Astrocyte of the spinal cord (primary cell): Measurements from ENCODE around the gene DSC3.
A peak's percentile ranks its signal among the peaks of the same experiment; 100 is the strongest.

Experiments used
- DNase-seq: peaks from one replicate; pipeline ENCODE4 v3.0.0; 2011; ENCODE audit warnings: low read depth, low spot score
- H3K4me3 ChIP-seq: 2 replicates; pipeline ENCODE4 v1.5.1; 2011; ENCODE audit warnings: low read depth, mild to moderate bottlenecking, low read length, moderate library complexity
- in situ Hi-C: cut with HindIII; loops from 2 replicates; pipeline ENCODE4 v1.10.0; 2017; ENCODE audit warnings: low sequenced_read_pairs
- TF ChIP-seq, protein P1 (sequence below): IDR thresholded peaks from 2 replicates; pipeline ENCODE4 v1.5.1; 2012; ENCODE audit warnings: low read depth, mild to moderate bottlenecking, low read length, inconsistent platforms

Gene DSC3

DNA sequence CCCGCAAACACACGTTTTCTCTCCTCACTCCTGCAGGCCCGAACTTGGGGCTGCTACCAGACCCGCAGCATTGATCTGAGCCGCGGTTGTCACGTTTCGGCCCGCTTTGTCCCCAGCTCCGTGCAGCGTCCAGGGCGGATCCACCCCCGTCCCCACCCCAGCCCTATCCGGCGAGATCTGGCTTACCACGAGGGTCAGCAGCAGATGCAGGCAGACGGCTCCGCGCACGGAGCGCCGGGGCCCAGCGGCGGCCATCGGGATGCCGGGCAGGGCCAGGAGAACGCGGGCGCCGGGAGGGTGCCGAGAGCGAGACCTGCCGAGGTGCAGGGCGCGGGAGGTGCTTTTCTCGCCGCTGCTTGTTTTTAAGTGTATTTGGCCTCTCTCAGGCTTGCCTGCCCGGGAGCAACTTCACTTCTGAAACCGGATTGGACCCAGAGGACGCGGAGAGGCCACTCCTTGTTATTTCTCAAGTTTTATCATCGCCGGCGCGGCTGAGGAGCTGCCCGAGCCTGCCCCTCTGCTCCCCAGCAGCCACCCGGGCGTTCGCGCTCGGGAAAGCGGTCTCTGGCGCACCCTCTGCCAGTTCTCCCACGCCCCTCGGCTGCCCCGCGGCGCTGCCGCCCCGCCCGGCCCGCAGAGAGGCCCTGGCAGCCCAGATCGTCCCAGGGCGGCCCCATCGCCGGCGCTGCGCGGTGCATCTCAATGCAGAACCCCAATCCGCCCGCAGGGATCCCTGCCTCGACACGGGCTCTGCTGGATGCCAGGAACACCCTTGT is at the start of gene DSC3:
DSC3 (minus strand) TSS at position 337 of the 776 bp plus-strand sequence; CDS start at position 255, 82 bp downstream.
- in situ Hi-C loops: no loop called here
- H3K4me3 ChIP-seq: peak within 1 kb of the TSS; percentile 32
- TF ChIP-seq, protein P1, sequence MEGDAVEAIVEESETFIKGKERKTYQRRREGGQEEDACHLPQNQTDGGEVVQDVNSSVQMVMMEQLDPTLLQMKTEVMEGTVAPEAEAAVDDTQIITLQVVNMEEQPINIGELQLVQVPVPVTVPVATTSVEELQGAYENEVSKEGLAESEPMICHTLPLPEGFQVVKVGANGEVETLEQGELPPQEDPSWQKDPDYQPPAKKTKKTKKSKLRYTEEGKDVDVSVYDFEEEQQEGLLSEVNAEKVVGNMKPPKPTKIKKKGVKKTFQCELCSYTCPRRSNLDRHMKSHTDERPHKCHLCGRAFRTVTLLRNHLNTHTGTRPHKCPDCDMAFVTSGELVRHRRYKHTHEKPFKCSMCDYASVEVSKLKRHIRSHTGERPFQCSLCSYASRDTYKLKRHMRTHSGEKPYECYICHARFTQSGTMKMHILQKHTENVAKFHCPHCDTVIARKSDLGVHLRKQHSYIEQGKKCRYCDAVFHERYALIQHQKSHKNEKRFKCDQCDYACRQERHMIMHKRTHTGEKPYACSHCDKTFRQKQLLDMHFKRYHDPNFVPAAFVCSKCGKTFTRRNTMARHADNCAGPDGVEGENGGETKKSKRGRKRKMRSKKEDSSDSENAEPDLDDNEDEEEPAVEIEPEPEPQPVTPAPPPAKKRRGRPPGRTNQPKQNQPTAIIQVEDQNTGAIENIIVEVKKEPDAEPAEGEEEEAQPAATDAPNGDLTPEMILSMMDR: no peak
- peak; percentile 17 for DNase-seq

- TF ChIP-seq, protein P1: no peak
- H3K4me3 ChIP-seq: no peak overlapping the region
- no peak for DNase-seq
- in situ Hi-C loops: no loop called here
These were observed 48.8 kb upstream of the DSC3 start for GRCh38 chr18:31091350-31091749.

- no peak for DNase-seq
- TF ChIP-seq, protein P1: no peak
- no peak overlapping the region for H3K4me3 ChIP-seq
- in situ Hi-C loops: no loop called here
These were observed 46.0 kb upstream of the DSC3 start for GRCh38 chr18:31088532-31088931.

- no peak for DNase-seq
- TF ChIP-seq, protein P1: no peak
- in situ Hi-C loops: no loop called here
- H3K4me3 ChIP-seq: no peak overlapping the region
These were observed 37.4 kb upstream of the DSC3 start for GRCh38 chr18:31079973-31080372.

GRCh38 chr18:31077878-31078277 is 35.3 kb upstream of the DSC3 start:
- TF ChIP-seq, protein P1: no peak
- H3K4me3 ChIP-seq: no peak overlapping the region
- in situ Hi-C loops: no loop called here
- no peak for DNase-seq

- no peak overlapping the region for H3K4me3 ChIP-seq
- in situ Hi-C loops: no loop called here
- TF ChIP-seq, protein P1: no peak
- no peak for DNase-seq
These were observed 29.6 kb upstream of the DSC3 start for GRCh38 chr18:31072175-31072574.

- peak; percentile 13 for DNase-seq
- H3K4me3 ChIP-seq: no peak overlapping the region
- in situ Hi-C loops: no loop called here
- TF ChIP-seq, protein P1: no peak
These were observed 27.7 kb upstream of the DSC3 start for GRCh38 chr18:31070206-31070605.
